ENCODE data around the gene TFE3. TPM values are rescaled to one million over a fixed set of nuclear protein-coding genes. Genes with fewer than 3 reads are reported as not detected.

TFE3 gene
- total and polyA plus RNA-seq, 10 of the 15 experiments (the other 5 are each of a cell fraction or from before 2014, with no cell fraction given), result 3.5 to 20.4 (median 11.6) TPM

DNA sequence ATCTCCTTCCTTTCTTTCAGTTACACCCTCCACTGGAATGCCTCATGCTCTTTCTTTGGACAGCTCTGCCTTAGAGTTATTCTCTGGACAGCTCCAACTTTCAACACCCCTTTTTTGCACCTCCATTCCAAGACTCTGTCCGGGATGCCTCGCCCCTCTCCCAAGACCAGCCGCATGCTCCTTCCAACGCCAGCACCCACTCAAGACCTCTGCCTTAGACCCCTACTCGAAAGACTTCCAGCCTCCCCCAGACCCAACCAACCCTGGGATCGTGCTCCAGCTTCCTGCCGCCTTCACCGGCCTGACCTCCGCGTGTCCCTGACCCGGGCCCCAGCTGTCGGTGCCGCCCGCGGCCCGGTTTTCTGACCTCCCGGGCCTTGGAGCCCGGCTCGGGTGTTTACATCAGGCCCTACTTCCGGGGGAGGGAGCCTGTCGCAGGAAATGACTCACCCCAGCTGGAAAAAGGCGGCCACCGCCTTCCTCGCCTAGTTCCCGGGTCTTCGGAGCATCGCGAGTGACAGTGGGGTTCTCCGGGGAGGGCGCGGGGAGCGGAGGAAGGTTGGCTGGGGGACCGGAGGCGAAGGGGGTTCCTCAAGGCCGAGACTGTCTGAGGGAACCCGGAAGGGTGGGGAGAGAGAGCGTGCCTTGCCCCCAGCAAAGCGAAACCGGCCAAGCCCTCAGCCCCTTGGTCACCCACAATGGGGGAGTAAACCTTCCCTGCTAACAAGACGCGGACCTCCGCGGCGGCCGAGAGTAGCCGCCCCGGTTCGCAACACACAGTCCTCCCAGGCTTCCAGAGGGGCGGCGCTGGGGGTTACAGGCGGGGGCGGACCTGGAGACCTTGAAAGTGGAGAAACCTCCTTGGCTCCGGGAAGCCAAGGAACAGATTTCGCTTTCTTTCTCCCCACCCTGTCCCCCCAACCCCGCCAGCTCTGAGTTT is 36.6 kb upstream of the TFE3 start, which contains the start of gene WDR45 (continued):
- TF ChIP-seq JUND (IDR thresholded peaks at IDR 0.05; ENCODE audit: low read depth, low read length), result 0 out of 2 replicates have a peak, but pooled peaks have one; percentile 9
- TF ChIP-seq FOXK2 (IDR thresholded peaks at IDR 0.05), result peak; percentile 89
- TF ChIP-seq YBX1 (IDR thresholded peaks at IDR 0.05), result no peak
- no peak for TF ChIP-seq CBX5 (IDR thresholded peaks at IDR 0.05; ENCODE audit: low read depth)

DNA sequence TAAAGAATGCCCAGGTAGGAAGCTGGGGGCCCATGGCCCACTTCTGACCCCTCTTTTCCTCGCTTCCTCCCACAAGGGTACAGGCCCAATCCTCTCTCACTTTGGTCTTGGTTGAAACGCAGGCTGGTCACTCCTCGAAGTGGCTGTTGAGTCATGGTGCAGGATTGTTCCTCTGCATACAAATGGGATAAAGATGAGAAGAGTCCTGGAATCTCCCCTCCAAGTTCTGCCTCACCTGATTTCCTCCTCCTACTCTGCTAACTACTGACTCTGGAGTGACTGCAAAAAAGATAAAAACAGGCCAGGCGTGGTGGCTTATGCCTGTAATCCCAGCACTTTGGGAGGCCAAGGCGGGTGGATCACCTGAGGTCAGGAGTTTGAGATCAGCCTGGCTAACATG is 34.8 kb upstream of the TFE3 start:
- in situ Hi-C loops (cut with MboI) (no loop called here), intact Hi-C loops (cut with micrococcal nuclease; ENCODE audit: unreplicated experiment) (no loop called here)
- Histone ChIP-seq H3K27ac (ENCODE audit: control insufficient read depth, insufficient read depth) (no peak overlapping the region), H2AFZ (ENCODE audit: control insufficient read depth, low read depth, low read length) (no peak overlapping the region), H3K4me3 (no peak overlapping the region), H4K20me1 (ENCODE audit: control insufficient read depth, insufficient read depth) (no peaks in the 10 kb centered on the region), H3K27me3 (replicated peaks in 1 of 2; ENCODE audit: control insufficient read depth in 2 of 2, insufficient read depth in 2 of 2, low read length in 1 of 2) (no peaks in the 10 kb centered on the region), H3K79me2 (ENCODE audit: control insufficient read depth, insufficient read depth, low read length) (no peaks in the 10 kb centered on the region; the same call in 1 of the 2 replicates), H3K36me3 (ENCODE audit: control insufficient read depth in 2 of 2, insufficient read depth in 2 of 2, low read length in 1 of 2) (no peaks in the 10 kb centered on the region; a peak in 1 of 4 replicates), H3K4me1 (ENCODE audit: control insufficient read depth, insufficient read depth, low read length) (no peaks in the 10 kb centered on the region), H3K9me3 (replicated peaks; ENCODE audit: control insufficient read depth, insufficient read depth, low read length) (peaks cover 2% of the 10 kb centered on the region; the same call in 1 of the 3 replicates), H3K9ac (ENCODE audit: control insufficient read depth, insufficient read depth, low read length) (no peak overlapping the region), H3K4me2 (ENCODE audit: control insufficient read depth, insufficient read depth) (no peak overlapping the region)
- BruUV-seq (replicated peaks), result no TSS peak
- FAIRE-seq (no peak), ATAC-seq (no peak), DNase-seq (ENCODE audit: low read depth, low spot score) (no peak)
- ChIA-PET POLR2A (no interaction called here), SMC1A (ENCODE audit: uncharacterized antibody, unreplicated experiment) (no interaction called here), CTCF (no interaction called here), RAD21 (ENCODE audit: unreplicated experiment) (no interaction called here)
- WGBS (ENCODE audit: insufficient coverage, insufficient replicate concordance, low lambda C conversion rate, missing lambda C conversion rate), result 59% methylated on average over 4 of the region's 5 CpGs
- TF ChIP-seq EZH2 (IDR thresholded peaks at IDR 0.05; ENCODE audit: borderline replicate concordance, control insufficient read depth, low read depth, low read length) (no peak), ZNF274 (IDR thresholded peaks at IDR 0.05; ENCODE audit: insufficient read depth, insufficient read length) (no peak), SP1 (IDR thresholded peaks at IDR 0.05; ENCODE audit: low read depth, low read length) (no peak), RELA (IDR thresholded peaks at IDR 0.05; ENCODE audit: borderline replicate concordance, partially characterized antibody) (no peak), CBX3 (IDR thresholded peaks at IDR 0.05; ENCODE audit: borderline replicate concordance, low read depth) (no peak), CREM (IDR thresholded peaks at IDR 0.05; ENCODE audit: low read depth) (no peak), BCL11A (IDR thresholded peaks at IDR 0.05; ENCODE audit: low read depth, low read length) (no peak), FOXM1 (IDR thresholded peaks at IDR 0.05; ENCODE audit: low read depth, low read length) (no peak), HDAC2 (IDR thresholded peaks at IDR 0.05) (no peak), HDGF (IDR thresholded peaks at IDR 0.05) (no peak)
- TF ChIP-seq, protein P1, sequence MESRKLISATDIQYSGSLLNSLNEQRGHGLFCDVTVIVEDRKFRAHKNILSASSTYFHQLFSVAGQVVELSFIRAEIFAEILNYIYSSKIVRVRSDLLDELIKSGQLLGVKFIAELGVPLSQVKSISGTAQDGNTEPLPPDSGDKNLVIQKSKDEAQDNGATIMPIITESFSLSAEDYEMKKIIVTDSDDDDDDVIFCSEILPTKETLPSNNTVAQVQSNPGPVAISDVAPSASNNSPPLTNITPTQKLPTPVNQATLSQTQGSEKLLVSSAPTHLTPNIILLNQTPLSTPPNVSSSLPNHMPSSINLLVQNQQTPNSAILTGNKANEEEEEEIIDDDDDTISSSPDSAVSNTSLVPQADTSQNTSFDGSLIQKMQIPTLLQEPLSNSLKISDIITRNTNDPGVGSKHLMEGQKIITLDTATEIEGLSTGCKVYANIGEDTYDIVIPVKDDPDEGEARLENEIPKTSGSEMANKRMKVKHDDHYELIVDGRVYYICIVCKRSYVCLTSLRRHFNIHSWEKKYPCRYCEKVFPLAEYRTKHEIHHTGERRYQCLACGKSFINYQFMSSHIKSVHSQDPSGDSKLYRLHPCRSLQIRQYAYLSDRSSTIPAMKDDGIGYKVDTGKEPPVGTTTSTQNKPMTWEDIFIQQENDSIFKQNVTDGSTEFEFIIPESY (IDR thresholded peaks at IDR 0.05), result no peak
- TF ChIP-seq, protein P2, sequence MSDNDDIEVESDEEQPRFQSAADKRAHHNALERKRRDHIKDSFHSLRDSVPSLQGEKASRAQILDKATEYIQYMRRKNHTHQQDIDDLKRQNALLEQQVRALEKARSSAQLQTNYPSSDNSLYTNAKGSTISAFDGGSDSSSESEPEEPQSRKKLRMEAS (IDR thresholded peaks at IDR 0.05; ENCODE audit: low read depth, low read length), result no peak
- TF ChIP-seq, protein P3, sequence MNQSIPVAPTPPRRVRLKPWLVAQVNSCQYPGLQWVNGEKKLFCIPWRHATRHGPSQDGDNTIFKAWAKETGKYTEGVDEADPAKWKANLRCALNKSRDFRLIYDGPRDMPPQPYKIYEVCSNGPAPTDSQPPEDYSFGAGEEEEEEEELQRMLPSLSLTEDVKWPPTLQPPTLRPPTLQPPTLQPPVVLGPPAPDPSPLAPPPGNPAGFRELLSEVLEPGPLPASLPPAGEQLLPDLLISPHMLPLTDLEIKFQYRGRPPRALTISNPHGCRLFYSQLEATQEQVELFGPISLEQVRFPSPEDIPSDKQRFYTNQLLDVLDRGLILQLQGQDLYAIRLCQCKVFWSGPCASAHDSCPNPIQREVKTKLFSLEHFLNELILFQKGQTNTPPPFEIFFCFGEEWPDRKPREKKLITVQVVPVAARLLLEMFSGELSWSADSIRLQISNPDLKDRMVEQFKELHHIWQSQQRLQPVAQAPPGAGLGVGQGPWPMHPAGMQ (IDR thresholded peaks at IDR 0.05; ENCODE audit: borderline replicate concordance), result no peak
- TF ChIP-seq, protein P4, sequence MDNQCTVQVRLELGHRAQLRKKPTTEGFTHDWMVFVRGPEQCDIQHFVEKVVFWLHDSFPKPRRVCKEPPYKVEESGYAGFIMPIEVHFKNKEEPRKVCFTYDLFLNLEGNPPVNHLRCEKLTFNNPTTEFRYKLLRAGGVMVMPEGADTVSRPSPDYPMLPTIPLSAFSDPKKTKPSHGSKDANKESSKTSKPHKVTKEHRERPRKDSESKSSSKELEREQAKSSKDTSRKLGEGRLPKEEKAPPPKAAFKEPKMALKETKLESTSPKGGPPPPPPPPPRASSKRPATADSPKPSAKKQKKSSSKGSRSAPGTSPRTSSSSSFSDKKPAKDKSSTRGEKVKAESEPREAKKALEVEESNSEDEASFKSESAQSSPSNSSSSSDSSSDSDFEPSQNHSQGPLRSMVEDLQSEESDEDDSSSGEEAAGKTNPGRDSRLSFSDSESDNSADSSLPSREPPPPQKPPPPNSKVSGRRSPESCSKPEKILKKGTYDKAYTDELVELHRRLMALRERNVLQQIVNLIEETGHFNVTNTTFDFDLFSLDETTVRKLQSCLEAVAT (IDR thresholded peaks at IDR 0.05), result no peak

Data from GM12878 (cell line).